Osteocyte (in vitro differentiated cells): Measurements from ENCODE around the gene SLC16A9. TPM values are rescaled to one million over a fixed set of nuclear protein-coding genes. Genes with fewer than 3 reads are reported as not detected.

ENCODE experiments used
- DNase-seq: peaks from one replicate; pipeline ENCODE4 v3.0.0; 2021; ENCODE audit warnings: mixed read lengths; ENCODE audit not compliant: unreplicated experiment; ENCODE audit errors: extremely low spot score
- H3K27ac Mint-ChIP-seq: one replicate; pipeline ENCODE4 v1.8.0; 2021; ENCODE audit warnings: mild to moderate bottlenecking, mixed read lengths; ENCODE audit not compliant: unreplicated experiment
- H3K27me3 Mint-ChIP-seq: one replicate; pipeline ENCODE4 v1.8.0; 2021; ENCODE audit warnings: mixed read lengths; ENCODE audit not compliant: unreplicated experiment
- H3K36me3 Mint-ChIP-seq: one replicate; pipeline ENCODE4 v1.8.0; 2021; ENCODE audit warnings: mixed read lengths; ENCODE audit not compliant: unreplicated experiment
- H3K4me1 Mint-ChIP-seq: one replicate; pipeline ENCODE4 v1.8.0; 2021; ENCODE audit warnings: mixed read lengths; ENCODE audit not compliant: unreplicated experiment
- H3K4me3 Mint-ChIP-seq: one replicate; pipeline ENCODE4 v1.8.0; 2021; ENCODE audit warnings: mild to moderate bottlenecking, moderate library complexity, mixed read lengths; ENCODE audit not compliant: unreplicated experiment
- H3K9me3 Mint-ChIP-seq: one replicate; pipeline ENCODE4 v1.8.0; 2021; ENCODE audit warnings: mixed read lengths; ENCODE audit not compliant: unreplicated experiment
- CTCF ChIP-seq: fragments of 200-600 bp; sonication (generic); IDR thresholded peaks from 2 replicates; pipeline ENCODE4 v1.5.0; 2021; ENCODE audit warnings: antibody characterized with exemption, mild to moderate bottlenecking, moderate library complexity
- total RNA-seq: library from RNA; stranded (reverse); gene quantifications from 2 replicates; pipeline ENCODE4 v1.2.1, GENCODE V29; 2021

The SLC16A9 gene
- total RNA-seq, 1 donor from 2014 or later = 0.32 TPM

GRCh38 chr10:59692113-59692512 lies 17.5 kb downstream of the SLC16A9 start:
- DNase-seq = no peak
- TF ChIP-seq CTCF = no peak
- Mint-ChIP-seq H3K4me1 (no peaks in the 10 kb centered on the region), H3K9me3 (no peaks in the 10 kb centered on the region), H3K36me3 (no peaks in the 10 kb centered on the region), H3K27me3 (peaks cover 18% of the 10 kb centered on the region), H3K4me3 (no peak overlapping the region), H3K27ac (no peak overlapping the region)

- H3K27ac Mint-ChIP-seq = no peak overlapping the region
- H3K4me3 Mint-ChIP-seq = no peak overlapping the region
- H3K4me1 Mint-ChIP-seq = no peaks in the 10 kb centered on the region
- H3K36me3 Mint-ChIP-seq = no peaks in the 10 kb centered on the region
- TF ChIP-seq CTCF = no peak
- no peak for DNase-seq
- H3K27me3 Mint-ChIP-seq = peaks cover 21% of the 10 kb centered on the region
- H3K9me3 Mint-ChIP-seq = no peaks in the 10 kb centered on the region
These were observed 20.7 kb downstream of the SLC16A9 start for GRCh38 chr10:59688921-59689351.

GRCh38 chr10:59687657-59688056 lies 22.0 kb downstream of the SLC16A9 start:
- Mint-ChIP-seq H3K27me3 (peaks cover 18% of the 10 kb centered on the region), H3K4me1 (no peaks in the 10 kb centered on the region), H3K9me3 (no peaks in the 10 kb centered on the region), H3K4me3 (no peak overlapping the region), H3K36me3 (no peaks in the 10 kb centered on the region), H3K27ac (no peak overlapping the region)
- DNase-seq = no peak
- TF ChIP-seq CTCF = no peak

GRCh38 chr10:59684006-59684405 lies 25.6 kb downstream of the SLC16A9 start:
- Mint-ChIP-seq H3K27ac (no peak overlapping the region), H3K9me3 (no peaks in the 10 kb centered on the region), H3K4me3 (no peak overlapping the region), H3K36me3 (no peaks in the 10 kb centered on the region), H3K27me3 (peaks cover 12% of the 10 kb centered on the region), H3K4me1 (no peaks in the 10 kb centered on the region)
- TF ChIP-seq CTCF = no peak
- no peak for DNase-seq

GRCh38 chr10:59682986-59683937 lies 26.4 kb downstream of the SLC16A9 start:
- no peak for DNase-seq
- Mint-ChIP-seq H3K4me3 (no peak overlapping the region), H3K9me3 (no peaks in the 10 kb centered on the region), H3K36me3 (no peaks in the 10 kb centered on the region), H3K27ac (no peak overlapping the region), H3K4me1 (no peaks in the 10 kb centered on the region), H3K27me3 (peaks cover 5% of the 10 kb centered on the region)
- TF ChIP-seq CTCF = no peak
